ENCODE measurements around the gene LCN10.
"Not testable (repeated sequence)": the region's sequence is repeated elsewhere in the genome, so short reads cannot be mapped to it uniquely, and the experiment has no call there.

LCN10 gene

GRCh38 chr9:136742591-136743391 is at the start of gene LCN10:
TSS of gene LCN10 (minus strand) at chr9:136742940. CDS start at chr9:136742903, 37 bp downstream.
- peak within 1 kb of the TSS; percentile 99 for H3K4me2 ChIP-seq

GRCh38 chr9:136791516-136792276 is 49.0 kb upstream of the LCN10 start:
- Histone ChIP-seq H3K4me3 (peak overlapping the region; percentile 82), H3K27me3 (no peaks in the 10 kb centered on the region), H3K4me1 (peaks cover 82% of the 10 kb centered on the region), H3K9ac (peak overlapping the region; percentile 90), H3K36me3 (peaks cover 21% of the 10 kb centered on the region; the same call in 1 of the 2 replicates), H3K4me2 (peak overlapping the region; percentile 97), H4K20me1 (peaks cover 17% of the 10 kb centered on the region), H3K9me3 (no peaks in the 10 kb centered on the region), H3K27ac (peak overlapping the region; percentile 91)
- TF ChIP-seq Cebpa-rat (IDR thresholded peaks at IDR 0.05), result no peak

More at GRCh38 chr9:136742591-136743391, at the start of gene LCN10:
- Histone ChIP-seq H3K9ac (peak within 1 kb of the TSS; percentile 6; the same call in 1 of the 2 replicates), H3K27ac (peak within 1 kb of the TSS; percentile 70), H3K27me3 (no peaks in the 10 kb centered on the region), H3K9me3 (no peaks in the 10 kb centered on the region), H3K36me3 (peaks cover 19% of the 10 kb centered on the region; the same call in 1 of the 2 replicates), H3K4me1 (peaks cover 78% of the 10 kb centered on the region), H3K4me3 (peak within 1 kb of the TSS; percentile 57), H4K20me1 (peaks cover 14% of the 10 kb centered on the region; the same call in 1 of the 2 replicates)
- TF ChIP-seq Cebpa-rat (IDR thresholded peaks at IDR 0.05), result no peak

GRCh38 chr9:136790640-136791515 is 48.1 kb upstream of the LCN10 start, which contains the start of gene TMEM141:
TSS of gene TMEM141 (plus strand) at chr9:136791344. CDS start at chr9:136791371, 27 bp downstream.
- peak within 1 kb of the TSS; percentile 82 for H3K4me3 ChIP-seq
- H3K4me2 ChIP-seq, result peak within 1 kb of the TSS; percentile 97
- peaks cover 21% of the 10 kb centered on the region; the same call in 1 of the 2 replicates for H3K36me3 ChIP-seq
- no peak for TF ChIP-seq Cebpa-rat (IDR thresholded peaks at IDR 0.05)
- H3K9ac ChIP-seq, result peak within 1 kb of the TSS; percentile 90
- H4K20me1 ChIP-seq, result peaks cover 17% of the 10 kb centered on the region
- H3K27ac ChIP-seq, result peak within 1 kb of the TSS; percentile 91
- H3K9me3 ChIP-seq, result no peaks in the 10 kb centered on the region
- H3K27me3 ChIP-seq, result 0 out of 2 replicates have a peak, but pooled peaks cover 3% of the 10 kb centered on the region
- H3K4me1 ChIP-seq, result peaks cover 82% of the 10 kb centered on the region

- H3K27ac ChIP-seq, result no peak overlapping the region
- peaks cover 17% of the 10 kb centered on the region for H4K20me1 ChIP-seq
- H3K9ac ChIP-seq, result no peak overlapping the region
- 0 out of 2 replicates have a peak, but pooled peaks cover 3% of the 10 kb centered on the region for H3K27me3 ChIP-seq
- TF ChIP-seq Cebpa-rat (IDR thresholded peaks at IDR 0.05), result no peak
- no peak overlapping the region for H3K4me2 ChIP-seq
- H3K4me1 ChIP-seq, result peaks cover 82% of the 10 kb centered on the region
- H3K36me3 ChIP-seq, result peaks cover 21% of the 10 kb centered on the region; the same call in 1 of the 2 replicates
- H3K9me3 ChIP-seq, result no peaks in the 10 kb centered on the region
- no peak overlapping the region for H3K4me3 ChIP-seq
Measured at GRCh38 chr9:136789523-136789937, 46.8 kb upstream of the LCN10 start.

- not testable (repeated sequence) for H3K27me3 ChIP-seq, H3K27ac ChIP-seq, H3K9me3 ChIP-seq
- Histone ChIP-seq H4K20me1 (peaks cover 17% of the 10 kb centered on the region), H3K36me3 (peaks cover 16% of the 10 kb centered on the region; the same call in 1 of the 2 replicates), H3K4me2 (peak overlapping the region; percentile 66), H3K4me3 (peak overlapping the region; percentile 15; the same call in 1 of the 2 replicates), H3K9ac (peak overlapping the region; percentile 30), H3K4me1 (peaks cover 86% of the 10 kb centered on the region)
Measured at GRCh38 chr9:136788644-136789522, 46.1 kb upstream of the LCN10 start.

- peaks cover 78% of the 10 kb centered on the region for H3K4me1 ChIP-seq
- no peak overlapping the region for H3K4me3 ChIP-seq
Measured at GRCh38 chr9:136787690-136788400, 45.1 kb upstream of the LCN10 start.

GRCh38 chr9:136786983-136787382 is 44.2 kb upstream of the LCN10 start:
- not testable (repeated sequence) for H3K27me3 ChIP-seq, H3K9ac ChIP-seq, H4K20me1 ChIP-seq, H3K9me3 ChIP-seq, H3K36me3 ChIP-seq, H3K4me2 ChIP-seq, H3K4me3 ChIP-seq, H3K27ac ChIP-seq
- peaks cover 70% of the 10 kb centered on the region for H3K4me1 ChIP-seq

More at GRCh38 chr9:136787690-136788400, 45.1 kb upstream of the LCN10 start:
- Histone ChIP-seq H3K36me3 (peaks cover 6% of the 10 kb centered on the region; the same call in 1 of the 2 replicates), H3K9ac (no peak overlapping the region), H3K27me3 (0 out of 2 replicates have a peak, but pooled peaks cover 3% of the 10 kb centered on the region), H3K9me3 (no peaks in the 10 kb centered on the region), H4K20me1 (peaks cover 11% of the 10 kb centered on the region), H3K4me2 (peak overlapping the region; percentile 66), H3K27ac (no peak overlapping the region)
- no peak for TF ChIP-seq Cebpa-rat (IDR thresholded peaks at IDR 0.05)

GRCh38 chr9:136786451-136786850 is 43.7 kb upstream of the LCN10 start:
- peak overlapping the region; percentile 78 for H3K4me2 ChIP-seq
- no peak for TF ChIP-seq Cebpa-rat (IDR thresholded peaks at IDR 0.05)
- peaks cover 64% of the 10 kb centered on the region for H3K4me1 ChIP-seq
- no peaks in the 10 kb centered on the region for H4K20me1 ChIP-seq
- H3K27ac ChIP-seq, result no peak overlapping the region
- no peaks in the 10 kb centered on the region for H3K36me3 ChIP-seq
- H3K4me3 ChIP-seq, result no peak overlapping the region
- H3K9me3 ChIP-seq, result no peaks in the 10 kb centered on the region
- H3K27me3 ChIP-seq, result 0 out of 2 replicates have a peak, but pooled peaks cover 3% of the 10 kb centered on the region
- H3K9ac ChIP-seq, result no peak overlapping the region

GRCh38 chr9:136785565-136786355 is 43.0 kb upstream of the LCN10 start:
- not testable (repeated sequence) for H3K9ac ChIP-seq, H3K27me3 ChIP-seq, H3K9me3 ChIP-seq, H3K4me3 ChIP-seq, H3K36me3 ChIP-seq, H3K27ac ChIP-seq, H4K20me1 ChIP-seq
- peak overlapping the region; percentile 78 for H3K4me2 ChIP-seq
- H3K4me1 ChIP-seq, result peaks cover 64% of the 10 kb centered on the region
